GM23338 (cell line): Measurements from ENCODE around the gene ID2. TPM values are rescaled to one million over a fixed set of nuclear protein-coding genes. Genes with fewer than 3 reads are reported as not detected.

Experiments
- ATAC-seq: fragments of 200-7000 bp; cut with Tn5 transposase; 3 replicates; pipeline ENCODE4 v1.9.1; 2020
- DNase-seq: peaks from one replicate; pipeline ENCODE4 v3.0.0-alpha.2; 2015; ENCODE audit warnings: low spot score
- H2AFZ ChIP-seq: fragments of 200-600 bp; sonication (generic); 2 replicates; pipeline ENCODE4 v1.8.0; 2016; ENCODE audit warnings: antibody characterized with exemption, mild to moderate bottlenecking, moderate library complexity
- H3F3A ChIP-seq: fragments of 200-600 bp; sonication (generic); replicated peaks from 2 replicates; pipeline ENCODE4 v1.8.0; 2017; ENCODE audit warnings: antibody characterized with exemption, mixed run types, low read depth
- H3K27ac ChIP-seq: fragments of 200-600 bp; sonication (generic); 2 replicates; pipeline ENCODE4 v1.6.1; 2016; ENCODE audit warnings: low read depth
- H3K27me3 ChIP-seq: fragments of 200-600 bp; sonication (generic); 2 replicates; pipeline ENCODE4 v1.8.0; 2016; ENCODE audit warnings: mild to moderate bottlenecking, mixed run types, moderate library complexity; ENCODE audit not compliant: insufficient read depth
- H3K36me3 ChIP-seq: fragments of 200-600 bp; sonication (generic); 2 replicates; pipeline ENCODE4 v1.8.0; 2016; ENCODE audit warnings: mild to moderate bottlenecking; ENCODE audit not compliant: insufficient read depth
- H3K4me1 ChIP-seq: fragments of 200-600 bp; sonication (generic); 2 replicates; pipeline ENCODE4 v1.8.0; 2016; ENCODE audit warnings: mild to moderate bottlenecking, moderate library complexity; ENCODE audit not compliant: insufficient read depth
- H3K4me2 ChIP-seq: fragments of 200-600 bp; sonication (generic); 2 replicates; pipeline ENCODE4 v1.7.1; 2017; ENCODE audit warnings: mixed run types
- H3K4me3 ChIP-seq: fragments of 200-600 bp; sonication (generic); 2 replicates; pipeline ENCODE4 v1.6.1; 2016; ENCODE audit warnings: mixed run types
- H3K79me2 ChIP-seq: fragments of 200-600 bp; sonication (generic); replicated peaks from 2 replicates; pipeline ENCODE4 v1.8.0; 2017; ENCODE audit warnings: mild to moderate bottlenecking; ENCODE audit not compliant: insufficient read depth
- H3K9me2 ChIP-seq: fragments of 200-600 bp; sonication (generic); 2 replicates; pipeline ENCODE4 v1.8.0; 2017; ENCODE audit not compliant: insufficient read depth
- H4K20me1 ChIP-seq: fragments of 200-600 bp; sonication (generic); replicated peaks from 2 replicates; pipeline ENCODE4 v1.8.0; 2017; ENCODE audit warnings: mild to moderate bottlenecking; ENCODE audit not compliant: insufficient read depth
- H3K27ac Mint-ChIP-seq: 2 replicates; pipeline ENCODE4 v1.8.0; 2020; ENCODE audit warnings: inconsistent platforms, mild to moderate bottlenecking, moderate library complexity, mixed read lengths
- H3K27me3 Mint-ChIP-seq: 3 replicates; pipeline ENCODE4 v1.8.0; 2022; ENCODE audit warnings: low read depth, mild to moderate bottlenecking, moderate library complexity, mixed read lengths, inconsistent platforms; ENCODE audit not compliant: insufficient read depth, poor library complexity
- H3K36me3 Mint-ChIP-seq: 3 replicates; pipeline ENCODE4 v1.8.0; 2021; ENCODE audit warnings: low read depth, mild to moderate bottlenecking, inconsistent platforms, moderate library complexity, mixed read lengths
- H3K4me1 Mint-ChIP-seq: 3 replicates; pipeline ENCODE4 v1.8.0; 2020; ENCODE audit warnings: mild to moderate bottlenecking, inconsistent platforms, mixed read lengths
- H3K4me3 Mint-ChIP-seq: 3 replicates; pipeline ENCODE4 v1.8.0; 2021; ENCODE audit warnings: moderate library complexity, mild to moderate bottlenecking, inconsistent platforms, mixed read lengths
- H3K9me3 Mint-ChIP-seq: 3 replicates; pipeline ENCODE4 v1.8.0; 2020; ENCODE audit warnings: moderate library complexity, mild to moderate bottlenecking, inconsistent platforms, mixed read lengths
- CREB1 ChIP-seq: fragments of 250-450 bp; sonication (Bioruptor Pico); IDR thresholded peaks from 2 replicates; pipeline ENCODE4 v1.5.0; 2020; ENCODE audit warnings: low read depth, mild to moderate bottlenecking, moderate library complexity
- EZH2 ChIP-seq: fragments of 200-600 bp; sonication (generic); IDR thresholded peaks from one replicate; pipeline ENCODE4 v1.8.0; 2017; ENCODE audit warnings: antibody characterized with exemption, mild to moderate bottlenecking, low read depth; ENCODE audit not compliant: unreplicated experiment
- EZH2phosphoT487 ChIP-seq: fragments of 200-600 bp; sonication (generic); IDR thresholded peaks from one replicate; pipeline ENCODE4 v1.8.1; 2018; ENCODE audit warnings: antibody characterized with exemption; ENCODE audit not compliant: unreplicated experiment
- JUNB ChIP-seq: IDR thresholded peaks from one replicate; pipeline ENCODE4 v1.6.1; 2016; ENCODE audit warnings: antibody characterized with exemption; ENCODE audit not compliant: unreplicated experiment
- NANOG ChIP-seq: IDR thresholded peaks from 2 replicates; pipeline ENCODE4 v1.6.1; 2016; ENCODE audit warnings: antibody characterized with exemption, borderline replicate concordance
- POLR2AphosphoS5 ChIP-seq: IDR thresholded peaks from 2 replicates; pipeline ENCODE4 v1.6.1; 2016; ENCODE audit warnings: antibody characterized with exemption, low read depth
- STAT1 ChIP-seq: IDR thresholded peaks from one replicate; pipeline ENCODE4 v1.6.1; 2016; ENCODE audit warnings: antibody characterized with exemption; ENCODE audit not compliant: unreplicated experiment
- ZNF114 ChIP-seq: fragments of 250-450 bp; sonication (Bioruptor Pico); IDR thresholded peaks from 2 replicates; pipeline ENCODE4 v1.5.0; 2020; ENCODE audit warnings: mild to moderate bottlenecking, moderate library complexity
- ZNF331 ChIP-seq: fragments of 250-450 bp; sonication (Bioruptor Pico); IDR thresholded peaks from 2 replicates; pipeline ENCODE4 v1.5.0; 2020; ENCODE audit warnings: low read depth, mild to moderate bottlenecking, moderate library complexity
- polyA plus RNA-seq: library from polyadenylated mRNA; unstranded; fragments of >200 nt; fragmentation: Nextera tagmentation; extraction: Ambion mirVana; gene quantifications from 2 replicates; pipeline ENCODE4 v1.2.1, GENCODE V29; 2016
- total RNA-seq: library from RNA; depleted of rRNA; stranded (reverse); fragments of >200 nt; shearing (Covaris generic); gene quantifications from 2 replicates; pipeline ENCODE4 v1.2.3, GENCODE V29; 2014
- TF ChIP-seq, protein P1 (sequence below): fragments of 250-450 bp; sonication (Bioruptor Pico); IDR thresholded peaks from 2 replicates; pipeline ENCODE4 v1.5.0; 2020; ENCODE audit warnings: mild to moderate bottlenecking, moderate library complexity
- TF ChIP-seq, protein P2 (sequence below), 2 experiments: fragments of 200-600 bp in 1 of 2; sonication (generic) in 1 of 2; conservative IDR thresholded peaks; 2 replicates each; pipeline versions ENCODE4 v1.5.1 to v1.6.1; 2016 to 2017; ENCODE audit warnings: antibody characterized with exemption in 2 of 2, low read depth in 2 of 2, mild to moderate bottlenecking in 2 of 2, moderate library complexity in 1 of 2
- TF ChIP-seq, protein P3 (sequence below): IDR thresholded peaks from one replicate; pipeline ENCODE4 v1.6.1; 2018; ENCODE audit warnings: antibody characterized with exemption; ENCODE audit not compliant: unreplicated experiment
- TF ChIP-seq, protein P4 (sequence below): IDR thresholded peaks from 2 replicates; pipeline ENCODE4 v1.6.1; 2016; ENCODE audit warnings: antibody characterized with exemption

Gene ID2
- total and polyA plus RNA-seq, 2 experiments from 2014 or later = 87.0 to 110 TPM

DNA sequence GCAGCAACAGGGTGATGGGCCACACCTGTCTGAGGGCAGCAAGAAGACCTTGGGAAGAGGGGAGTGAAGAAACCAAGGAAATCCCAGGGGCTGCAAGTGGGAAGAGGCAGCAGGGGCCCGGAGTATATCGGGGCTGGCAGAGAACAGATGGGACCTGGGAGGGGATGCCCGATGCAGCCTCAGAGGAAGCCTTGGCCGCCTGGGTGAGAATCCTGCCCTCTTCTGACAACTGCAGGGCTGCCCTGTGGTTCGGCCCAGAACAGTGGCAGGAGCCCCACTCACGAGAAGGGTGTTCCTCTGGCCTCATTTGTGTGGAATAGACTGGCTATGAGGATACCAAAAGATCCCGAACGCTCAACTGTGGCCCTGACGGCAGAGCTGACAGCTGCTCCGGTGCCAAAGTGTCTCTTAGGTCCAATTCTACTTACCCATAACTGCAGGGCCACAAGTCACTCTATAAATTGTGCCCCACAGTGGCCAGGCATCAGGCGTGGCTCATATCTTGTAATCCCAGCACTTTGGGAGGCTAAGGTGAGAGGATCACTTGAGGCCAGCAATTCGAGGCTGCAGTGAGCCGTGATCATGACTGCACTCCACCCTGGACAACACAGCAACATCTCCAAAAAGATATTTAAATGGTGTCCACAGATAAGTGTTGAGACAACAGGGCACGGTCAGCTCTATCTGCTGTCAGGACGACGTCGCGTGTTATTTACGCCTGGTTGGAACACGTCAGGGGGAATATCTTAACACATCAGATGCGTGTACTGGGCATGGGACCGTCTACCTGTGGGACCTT lies 23.6 kb upstream of the ID2 start:
- H3K27me3 Mint-ChIP-seq = peaks cover 11% of the 10 kb centered on the region
- no peak for TF ChIP-seq EZH2
- TF ChIP-seq, protein P1, sequence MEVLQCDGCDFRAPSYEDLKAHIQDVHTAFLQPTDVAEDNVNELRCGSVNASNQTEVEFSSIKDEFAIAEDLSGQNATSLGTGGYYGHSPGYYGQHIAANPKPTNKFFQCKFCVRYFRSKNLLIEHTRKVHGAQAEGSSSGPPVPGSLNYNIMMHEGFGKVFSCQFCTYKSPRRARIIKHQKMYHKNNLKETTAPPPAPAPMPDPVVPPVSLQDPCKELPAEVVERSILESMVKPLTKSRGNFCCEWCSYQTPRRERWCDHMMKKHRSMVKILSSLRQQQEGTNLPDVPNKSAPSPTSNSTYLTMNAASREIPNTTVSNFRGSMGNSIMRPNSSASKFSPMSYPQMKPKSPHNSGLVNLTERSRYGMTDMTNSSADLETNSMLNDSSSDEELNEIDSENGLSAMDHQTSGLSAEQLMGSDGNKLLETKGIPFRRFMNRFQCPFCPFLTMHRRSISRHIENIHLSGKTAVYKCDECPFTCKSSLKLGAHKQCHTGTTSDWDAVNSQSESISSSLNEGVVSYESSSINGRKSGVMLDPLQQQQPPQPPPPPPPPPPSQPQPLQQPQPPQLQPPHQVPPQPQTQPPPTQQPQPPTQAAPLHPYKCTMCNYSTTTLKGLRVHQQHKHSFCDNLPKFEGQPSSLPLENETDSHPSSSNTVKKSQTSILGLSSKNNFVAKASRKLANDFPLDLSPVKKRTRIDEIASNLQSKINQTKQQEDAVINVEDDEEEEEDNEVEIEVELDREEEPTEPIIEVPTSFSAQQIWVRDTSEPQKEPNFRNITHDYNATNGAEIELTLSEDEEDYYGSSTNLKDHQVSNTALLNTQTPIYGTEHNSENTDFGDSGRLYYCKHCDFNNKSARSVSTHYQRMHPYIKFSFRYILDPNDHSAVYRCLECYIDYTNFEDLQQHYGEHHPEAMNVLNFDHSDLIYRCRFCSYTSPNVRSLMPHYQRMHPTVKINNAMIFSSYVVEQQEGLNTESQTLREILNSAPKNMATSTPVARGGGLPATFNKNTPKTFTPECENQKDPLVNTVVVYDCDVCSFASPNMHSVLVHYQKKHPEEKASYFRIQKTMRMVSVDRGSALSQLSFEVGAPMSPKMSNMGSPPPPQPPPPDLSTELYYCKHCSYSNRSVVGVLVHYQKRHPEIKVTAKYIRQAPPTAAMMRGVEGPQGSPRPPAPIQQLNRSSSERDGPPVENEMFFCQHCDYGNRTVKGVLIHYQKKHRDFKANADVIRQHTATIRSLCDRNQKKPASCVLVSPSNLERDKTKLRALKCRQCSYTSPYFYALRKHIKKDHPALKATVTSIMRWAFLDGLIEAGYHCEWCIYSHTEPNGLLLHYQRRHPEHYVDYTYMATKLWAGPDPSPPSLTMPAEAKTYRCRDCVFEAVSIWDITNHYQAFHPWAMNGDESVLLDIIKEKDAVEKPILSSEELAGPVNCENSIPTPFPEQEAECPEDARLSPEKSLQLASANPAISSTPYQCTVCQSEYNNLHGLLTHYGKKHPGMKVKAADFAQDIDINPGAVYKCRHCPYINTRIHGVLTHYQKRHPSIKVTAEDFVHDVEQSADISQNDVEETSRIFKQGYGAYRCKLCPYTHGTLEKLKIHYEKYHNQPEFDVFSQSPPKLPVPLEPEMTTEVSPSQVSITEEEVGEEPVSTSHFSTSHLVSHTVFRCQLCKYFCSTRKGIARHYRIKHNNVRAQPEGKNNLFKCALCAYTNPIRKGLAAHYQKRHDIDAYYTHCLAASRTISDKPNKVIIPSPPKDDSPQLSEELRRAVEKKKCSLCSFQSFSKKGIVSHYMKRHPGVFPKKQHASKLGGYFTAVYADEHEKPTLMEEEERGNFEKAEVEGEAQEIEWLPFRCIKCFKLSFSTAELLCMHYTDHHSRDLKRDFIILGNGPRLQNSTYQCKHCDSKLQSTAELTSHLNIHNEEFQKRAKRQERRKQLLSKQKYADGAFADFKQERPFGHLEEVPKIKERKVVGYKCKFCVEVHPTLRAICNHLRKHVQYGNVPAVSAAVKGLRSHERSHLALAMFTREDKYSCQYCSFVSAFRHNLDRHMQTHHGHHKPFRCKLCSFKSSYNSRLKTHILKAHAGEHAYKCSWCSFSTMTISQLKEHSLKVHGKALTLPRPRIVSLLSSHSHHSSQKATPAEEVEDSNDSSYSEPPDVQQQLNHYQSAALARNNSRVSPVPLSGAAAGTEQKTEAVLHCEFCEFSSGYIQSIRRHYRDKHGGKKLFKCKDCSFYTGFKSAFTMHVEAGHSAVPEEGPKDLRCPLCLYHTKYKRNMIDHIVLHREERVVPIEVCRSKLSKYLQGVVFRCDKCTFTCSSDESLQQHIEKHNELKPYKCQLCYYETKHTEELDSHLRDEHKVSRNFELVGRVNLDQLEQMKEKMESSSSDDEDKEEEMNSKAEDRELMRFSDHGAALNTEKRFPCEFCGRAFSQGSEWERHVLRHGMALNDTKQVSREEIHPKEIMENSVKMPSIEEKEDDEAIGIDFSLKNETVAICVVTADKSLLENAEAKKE (CRISPR knock-in tag) = no peak
- no peak for TF ChIP-seq ZNF331 (CRISPR knock-in tag)
- TF ChIP-seq, protein P2, sequence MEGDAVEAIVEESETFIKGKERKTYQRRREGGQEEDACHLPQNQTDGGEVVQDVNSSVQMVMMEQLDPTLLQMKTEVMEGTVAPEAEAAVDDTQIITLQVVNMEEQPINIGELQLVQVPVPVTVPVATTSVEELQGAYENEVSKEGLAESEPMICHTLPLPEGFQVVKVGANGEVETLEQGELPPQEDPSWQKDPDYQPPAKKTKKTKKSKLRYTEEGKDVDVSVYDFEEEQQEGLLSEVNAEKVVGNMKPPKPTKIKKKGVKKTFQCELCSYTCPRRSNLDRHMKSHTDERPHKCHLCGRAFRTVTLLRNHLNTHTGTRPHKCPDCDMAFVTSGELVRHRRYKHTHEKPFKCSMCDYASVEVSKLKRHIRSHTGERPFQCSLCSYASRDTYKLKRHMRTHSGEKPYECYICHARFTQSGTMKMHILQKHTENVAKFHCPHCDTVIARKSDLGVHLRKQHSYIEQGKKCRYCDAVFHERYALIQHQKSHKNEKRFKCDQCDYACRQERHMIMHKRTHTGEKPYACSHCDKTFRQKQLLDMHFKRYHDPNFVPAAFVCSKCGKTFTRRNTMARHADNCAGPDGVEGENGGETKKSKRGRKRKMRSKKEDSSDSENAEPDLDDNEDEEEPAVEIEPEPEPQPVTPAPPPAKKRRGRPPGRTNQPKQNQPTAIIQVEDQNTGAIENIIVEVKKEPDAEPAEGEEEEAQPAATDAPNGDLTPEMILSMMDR (conservative IDR thresholded peaks at IDR 0.05; ENCODE audit: low read depth in 2 of 2) = no peak
- TF ChIP-seq CREB1 (CRISPR knock-in tag) = no peak
- no peak for TF ChIP-seq ZNF114
- no peak for TF ChIP-seq NANOG
- no peak for TF ChIP-seq POLR2AphosphoS5
- TF ChIP-seq, protein P3, sequence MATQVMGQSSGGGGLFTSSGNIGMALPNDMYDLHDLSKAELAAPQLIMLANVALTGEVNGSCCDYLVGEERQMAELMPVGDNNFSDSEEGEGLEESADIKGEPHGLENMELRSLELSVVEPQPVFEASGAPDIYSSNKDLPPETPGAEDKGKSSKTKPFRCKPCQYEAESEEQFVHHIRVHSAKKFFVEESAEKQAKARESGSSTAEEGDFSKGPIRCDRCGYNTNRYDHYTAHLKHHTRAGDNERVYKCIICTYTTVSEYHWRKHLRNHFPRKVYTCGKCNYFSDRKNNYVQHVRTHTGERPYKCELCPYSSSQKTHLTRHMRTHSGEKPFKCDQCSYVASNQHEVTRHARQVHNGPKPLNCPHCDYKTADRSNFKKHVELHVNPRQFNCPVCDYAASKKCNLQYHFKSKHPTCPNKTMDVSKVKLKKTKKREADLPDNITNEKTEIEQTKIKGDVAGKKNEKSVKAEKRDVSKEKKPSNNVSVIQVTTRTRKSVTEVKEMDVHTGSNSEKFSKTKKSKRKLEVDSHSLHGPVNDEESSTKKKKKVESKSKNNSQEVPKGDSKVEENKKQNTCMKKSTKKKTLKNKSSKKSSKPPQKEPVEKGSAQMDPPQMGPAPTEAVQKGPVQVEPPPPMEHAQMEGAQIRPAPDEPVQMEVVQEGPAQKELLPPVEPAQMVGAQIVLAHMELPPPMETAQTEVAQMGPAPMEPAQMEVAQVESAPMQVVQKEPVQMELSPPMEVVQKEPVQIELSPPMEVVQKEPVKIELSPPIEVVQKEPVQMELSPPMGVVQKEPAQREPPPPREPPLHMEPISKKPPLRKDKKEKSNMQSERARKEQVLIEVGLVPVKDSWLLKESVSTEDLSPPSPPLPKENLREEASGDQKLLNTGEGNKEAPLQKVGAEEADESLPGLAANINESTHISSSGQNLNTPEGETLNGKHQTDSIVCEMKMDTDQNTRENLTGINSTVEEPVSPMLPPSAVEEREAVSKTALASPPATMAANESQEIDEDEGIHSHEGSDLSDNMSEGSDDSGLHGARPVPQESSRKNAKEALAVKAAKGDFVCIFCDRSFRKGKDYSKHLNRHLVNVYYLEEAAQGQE = no peak
- TF ChIP-seq STAT1 = no peak
- TF ChIP-seq, protein P4, sequence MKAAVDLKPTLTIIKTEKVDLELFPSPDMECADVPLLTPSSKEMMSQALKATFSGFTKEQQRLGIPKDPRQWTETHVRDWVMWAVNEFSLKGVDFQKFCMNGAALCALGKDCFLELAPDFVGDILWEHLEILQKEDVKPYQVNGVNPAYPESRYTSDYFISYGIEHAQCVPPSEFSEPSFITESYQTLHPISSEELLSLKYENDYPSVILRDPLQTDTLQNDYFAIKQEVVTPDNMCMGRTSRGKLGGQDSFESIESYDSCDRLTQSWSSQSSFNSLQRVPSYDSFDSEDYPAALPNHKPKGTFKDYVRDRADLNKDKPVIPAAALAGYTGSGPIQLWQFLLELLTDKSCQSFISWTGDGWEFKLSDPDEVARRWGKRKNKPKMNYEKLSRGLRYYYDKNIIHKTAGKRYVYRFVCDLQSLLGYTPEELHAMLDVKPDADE = no peak
- TF ChIP-seq JUNB = no peak
- no peak for TF ChIP-seq EZH2phosphoT487
- no peak overlapping the region for H3K27ac Mint-ChIP-seq
- Histone ChIP-seq H3K36me3 (no peaks in the 10 kb centered on the region), H2AFZ (no peak overlapping the region), H3K4me3 (no peak overlapping the region), H3K4me1 (no peaks in the 10 kb centered on the region), H3K79me2 (no peaks in the 10 kb centered on the region), H4K20me1 (no peaks in the 10 kb centered on the region), H3K4me2 (no peak overlapping the region), H3K9me2 (no peaks in the 10 kb centered on the region), H3K27ac (no peak overlapping the region), H3K27me3 (no peaks in the 10 kb centered on the region), H3F3A (no peaks in the 10 kb centered on the region)
- H3K9me3 Mint-ChIP-seq = no peaks in the 10 kb centered on the region
- no peak for ATAC-seq
- H3K36me3 Mint-ChIP-seq = no peaks in the 10 kb centered on the region; the same call in 2 of the 3 replicates
- H3K4me3 Mint-ChIP-seq = no peak overlapping the region
- no peaks in the 10 kb centered on the region; the same call in 2 of the 3 replicates for H3K4me1 Mint-ChIP-seq
- no peak for DNase-seq
